GM23338 (cell line): ENCODE measurements around the gene PGM1. TPM values are rescaled to one million over a fixed set of nuclear protein-coding genes. Genes with fewer than 3 reads are reported as not detected.

ENCODE experiments used
- ATAC-seq: fragments of 200-7000 bp; cut with Tn5 transposase; 3 replicates; pipeline ENCODE4 v1.9.1; 2020
- DNase-seq: peaks from one replicate; pipeline ENCODE4 v3.0.0-alpha.2; 2015; ENCODE audit warnings: low spot score
- H2AFZ ChIP-seq: fragments of 200-600 bp; sonication (generic); 2 replicates; pipeline ENCODE4 v1.8.0; 2016; ENCODE audit warnings: antibody characterized with exemption, mild to moderate bottlenecking, moderate library complexity
- H3F3A ChIP-seq: fragments of 200-600 bp; sonication (generic); replicated peaks from 2 replicates; pipeline ENCODE4 v1.8.0; 2017; ENCODE audit warnings: antibody characterized with exemption, mixed run types, low read depth
- H3K27ac ChIP-seq: fragments of 200-600 bp; sonication (generic); 2 replicates; pipeline ENCODE4 v1.6.1; 2016; ENCODE audit warnings: low read depth
- H3K27me3 ChIP-seq: fragments of 200-600 bp; sonication (generic); 2 replicates; pipeline ENCODE4 v1.8.0; 2016; ENCODE audit warnings: mild to moderate bottlenecking, mixed run types, moderate library complexity; ENCODE audit not compliant: insufficient read depth
- H3K36me3 ChIP-seq: fragments of 200-600 bp; sonication (generic); 2 replicates; pipeline ENCODE4 v1.8.0; 2016; ENCODE audit warnings: mild to moderate bottlenecking; ENCODE audit not compliant: insufficient read depth
- H3K4me1 ChIP-seq: fragments of 200-600 bp; sonication (generic); 2 replicates; pipeline ENCODE4 v1.8.0; 2016; ENCODE audit warnings: mild to moderate bottlenecking, moderate library complexity; ENCODE audit not compliant: insufficient read depth
- H3K4me2 ChIP-seq: fragments of 200-600 bp; sonication (generic); 2 replicates; pipeline ENCODE4 v1.7.1; 2017; ENCODE audit warnings: mixed run types
- H3K4me3 ChIP-seq: fragments of 200-600 bp; sonication (generic); 2 replicates; pipeline ENCODE4 v1.6.1; 2016; ENCODE audit warnings: mixed run types
- H3K79me2 ChIP-seq: fragments of 200-600 bp; sonication (generic); replicated peaks from 2 replicates; pipeline ENCODE4 v1.8.0; 2017; ENCODE audit warnings: mild to moderate bottlenecking; ENCODE audit not compliant: insufficient read depth
- H3K9me2 ChIP-seq: fragments of 200-600 bp; sonication (generic); 2 replicates; pipeline ENCODE4 v1.8.0; 2017; ENCODE audit not compliant: insufficient read depth
- H4K20me1 ChIP-seq: fragments of 200-600 bp; sonication (generic); replicated peaks from 2 replicates; pipeline ENCODE4 v1.8.0; 2017; ENCODE audit warnings: mild to moderate bottlenecking; ENCODE audit not compliant: insufficient read depth
- H3K27ac Mint-ChIP-seq: 2 replicates; pipeline ENCODE4 v1.8.0; 2020; ENCODE audit warnings: inconsistent platforms, mild to moderate bottlenecking, moderate library complexity, mixed read lengths
- H3K27me3 Mint-ChIP-seq: 3 replicates; pipeline ENCODE4 v1.8.0; 2022; ENCODE audit warnings: low read depth, mild to moderate bottlenecking, moderate library complexity, mixed read lengths, inconsistent platforms; ENCODE audit not compliant: insufficient read depth, poor library complexity
- H3K36me3 Mint-ChIP-seq: 3 replicates; pipeline ENCODE4 v1.8.0; 2021; ENCODE audit warnings: low read depth, mild to moderate bottlenecking, inconsistent platforms, moderate library complexity, mixed read lengths
- H3K4me1 Mint-ChIP-seq: 3 replicates; pipeline ENCODE4 v1.8.0; 2020; ENCODE audit warnings: mild to moderate bottlenecking, inconsistent platforms, mixed read lengths
- H3K4me3 Mint-ChIP-seq: 3 replicates; pipeline ENCODE4 v1.8.0; 2021; ENCODE audit warnings: moderate library complexity, mild to moderate bottlenecking, inconsistent platforms, mixed read lengths
- H3K9me3 Mint-ChIP-seq: 3 replicates; pipeline ENCODE4 v1.8.0; 2020; ENCODE audit warnings: moderate library complexity, mild to moderate bottlenecking, inconsistent platforms, mixed read lengths
- CREB1 ChIP-seq: fragments of 250-450 bp; sonication (Bioruptor Pico); IDR thresholded peaks from 2 replicates; pipeline ENCODE4 v1.5.0; 2020; ENCODE audit warnings: low read depth, mild to moderate bottlenecking, moderate library complexity
- CTCF ChIP-seq, 2 experiments: fragments of 200-600 bp in 1 of 2; sonication (generic) in 1 of 2; conservative IDR thresholded peaks; 2 replicates each; pipeline versions ENCODE4 v1.5.1 to v1.6.1; 2016 to 2017; ENCODE audit warnings: antibody characterized with exemption in 2 of 2, low read depth in 2 of 2, mild to moderate bottlenecking in 2 of 2, moderate library complexity in 1 of 2
- ETS1 ChIP-seq: IDR thresholded peaks from 2 replicates; pipeline ENCODE4 v1.6.1; 2016; ENCODE audit warnings: antibody characterized with exemption
- POLR2AphosphoS5 ChIP-seq: IDR thresholded peaks from 2 replicates; pipeline ENCODE4 v1.6.1; 2016; ENCODE audit warnings: antibody characterized with exemption, low read depth
- REST ChIP-seq: IDR thresholded peaks from one replicate; pipeline ENCODE4 v1.6.1; 2018; ENCODE audit warnings: antibody characterized with exemption; ENCODE audit not compliant: unreplicated experiment
- ZNF114 ChIP-seq: fragments of 250-450 bp; sonication (Bioruptor Pico); IDR thresholded peaks from 2 replicates; pipeline ENCODE4 v1.5.0; 2020; ENCODE audit warnings: mild to moderate bottlenecking, moderate library complexity
- ZNF462 ChIP-seq: fragments of 250-450 bp; sonication (Bioruptor Pico); IDR thresholded peaks from 2 replicates; pipeline ENCODE4 v1.5.0; 2020; ENCODE audit warnings: mild to moderate bottlenecking, moderate library complexity
- polyA plus RNA-seq: library from polyadenylated mRNA; unstranded; fragments of >200 nt; fragmentation: Nextera tagmentation; extraction: Ambion mirVana; gene quantifications from 2 replicates; pipeline ENCODE4 v1.2.1, GENCODE V29; 2016
- total RNA-seq: library from RNA; depleted of rRNA; stranded (reverse); fragments of >200 nt; shearing (Covaris generic); gene quantifications from 2 replicates; pipeline ENCODE4 v1.2.3, GENCODE V29; 2014

PGM1 gene
- total and polyA plus RNA-seq, 2 experiments from 2014 or later, result 20.9 to 71.9 TPM

GRCh38 chr1:63630666-63631065 lies 37.5 kb downstream of the PGM1 start (continued):
- TF ChIP-seq ZNF462 (CRISPR knock-in tag) (no peak), ZNF114 (CRISPR knock-in tag) (no peak), POLR2AphosphoS5 (no peak)

GRCh38 chr1:63632110-63632509 lies 38.9 kb downstream of the PGM1 start:
- Mint-ChIP-seq H3K36me3 (peaks cover 14% of the 10 kb centered on the region; the same call in 2 of the 3 replicates), H3K9me3 (no peaks in the 10 kb centered on the region), H3K4me3 (no peak overlapping the region), H3K27ac (no peak overlapping the region), H3K4me1 (no peaks in the 10 kb centered on the region), H3K27me3 (peaks cover 7% of the 10 kb centered on the region)
- Histone ChIP-seq H3K9me2 (peaks cover 3% of the 10 kb centered on the region; the same call in 1 of the 2 replicates), H3K27ac (no peak overlapping the region), H3K4me1 (no peaks in the 10 kb centered on the region), H3K27me3 (no peaks in the 10 kb centered on the region), H3F3A (no peaks in the 10 kb centered on the region), H4K20me1 (peaks cover 5% of the 10 kb centered on the region; the same call in 1 of the 2 replicates), H3K36me3 (peaks cover 19% of the 10 kb centered on the region), H2AFZ (no peak overlapping the region), H3K4me2 (no peak overlapping the region), H3K79me2 (no peaks in the 10 kb centered on the region), H3K4me3 (no peak overlapping the region)
- TF ChIP-seq CREB1 (CRISPR knock-in tag), result no peak
- DNase-seq (no peak), ATAC-seq (no peak)

GRCh38 chr1:63633281-63633680 lies 40.1 kb downstream of the PGM1 start:
- Histone ChIP-seq H4K20me1 (peaks cover 5% of the 10 kb centered on the region; the same call in 1 of the 2 replicates), H3K4me1 (no peaks in the 10 kb centered on the region), H3K27ac (no peak overlapping the region), H3K4me2 (no peak overlapping the region), H3K9me2 (no peaks in the 10 kb centered on the region), H3K36me3 (peaks cover 19% of the 10 kb centered on the region), H3K4me3 (no peak overlapping the region), H3F3A (no peaks in the 10 kb centered on the region), H3K79me2 (no peaks in the 10 kb centered on the region), H3K27me3 (no peaks in the 10 kb centered on the region), H2AFZ (no peak overlapping the region)
- no peak overlapping the region for H3K4me3 Mint-ChIP-seq
- H3K9me3 Mint-ChIP-seq, result no peaks in the 10 kb centered on the region
- ATAC-seq (no peak), DNase-seq (no peak)
- H3K36me3 Mint-ChIP-seq, result peaks cover 14% of the 10 kb centered on the region; the same call in 2 of the 3 replicates
- peaks cover 5% of the 10 kb centered on the region for H3K27me3 Mint-ChIP-seq
- H3K27ac Mint-ChIP-seq, result no peak overlapping the region
- no peaks in the 10 kb centered on the region for H3K4me1 Mint-ChIP-seq
- no peak for TF ChIP-seq CTCF (conservative IDR thresholded peaks at IDR 0.05; ENCODE audit: low read depth in 2 of 2)
- TF ChIP-seq REST, result no peak
- TF ChIP-seq ETS1, result no peak
- no peak for TF ChIP-seq CREB1 (CRISPR knock-in tag)
